Neural cell (in vitro differentiated cells): ENCODE measurements around the gene CBLB. TPM values are rescaled to one million over a fixed set of nuclear protein-coding genes. Genes with fewer than 3 reads are reported as not detected.

Experiments used
- H2AFZ ChIP-seq: fragments of 200-600, 300-800 bp; sonication (generic), shearing (Covaris generic); 2 replicates; pipeline ENCODE4 v1.6.0; 2014; ENCODE audit warnings: low read depth, mild to moderate bottlenecking, antibody characterized with exemption, low read length, moderate library complexity
- H3F3A ChIP-seq: fragments of 200-600 bp; shearing (Covaris generic); 2 replicates; pipeline ENCODE4 v1.6.1; 2016; ENCODE audit warnings: mild to moderate bottlenecking, moderate library complexity, mixed read lengths, antibody characterized with exemption, low read length; ENCODE audit not compliant: insufficient read depth, poor library complexity, severe bottlenecking
- H3K27ac ChIP-seq: fragments of 200-600, 300-800 bp; sonication (generic), shearing (Covaris generic); 2 replicates; pipeline ENCODE4 v1.5.1; 2014; ENCODE audit warnings: mild to moderate bottlenecking, low read length, moderate library complexity
- H3K27me3 ChIP-seq: fragments of 300-800, 200-600 bp; sonication (generic), shearing (Covaris generic); 2 replicates; pipeline ENCODE4 v1.6.0; 2014; ENCODE audit warnings: mild to moderate bottlenecking, low read depth, low read length, moderate library complexity; ENCODE audit not compliant: insufficient read depth
- H3K36me3 ChIP-seq: fragments of 300-800, 200-600 bp; sonication (generic), shearing (Covaris generic); 2 replicates; pipeline ENCODE4 v1.5.1; 2014; ENCODE audit warnings: mild to moderate bottlenecking, antibody characterized with exemption, low read length, moderate library complexity; ENCODE audit not compliant: insufficient read depth
- H3K4me2 ChIP-seq: fragments of 300-800, 200-600 bp; sonication (generic), shearing (Covaris generic); 2 replicates; pipeline ENCODE4 v1.6.0; 2014; ENCODE audit warnings: mild to moderate bottlenecking, low read length
- H3K4me3 ChIP-seq: fragments of 300-800, 200-600 bp; sonication (generic), shearing (Covaris generic); 2 replicates; pipeline ENCODE4 v1.5.1; 2014; ENCODE audit warnings: mild to moderate bottlenecking, low read length, moderate library complexity
- H3K79me2 ChIP-seq: fragments of 200-600 bp; shearing (Covaris generic); replicated peaks from 2 replicates; pipeline ENCODE4 v1.6.0; 2014; ENCODE audit warnings: mild to moderate bottlenecking, low read length, moderate library complexity; ENCODE audit not compliant: insufficient read depth
- H3K9ac ChIP-seq: fragments of 300-800, 200-600 bp; sonication (generic), shearing (Covaris generic); 2 replicates; pipeline ENCODE4 v1.6.1; 2016; ENCODE audit warnings: mild to moderate bottlenecking, low read length, mixed read lengths
- H3K9me2 ChIP-seq: fragments of 200-600 bp; shearing (Covaris generic); 2 replicates; pipeline ENCODE4 v1.6.1; 2016; ENCODE audit warnings: mild to moderate bottlenecking, low read length, mixed read lengths; ENCODE audit not compliant: insufficient read depth
- H3K9me3 ChIP-seq: fragments of 200-600, 300-800 bp; sonication (generic), shearing (Covaris generic); 2 replicates; pipeline ENCODE4 v1.6.1; 2016; ENCODE audit warnings: mild to moderate bottlenecking, mixed run types, low read length, moderate library complexity, mixed read lengths
- H4K20me1 ChIP-seq: fragments of 200-600 bp; shearing (Covaris generic); 2 replicates; pipeline ENCODE4 v1.6.1; 2016; ENCODE audit warnings: mild to moderate bottlenecking, mixed run types; ENCODE audit not compliant: insufficient read depth
- CTCF ChIP-seq: fragments of 450-650 bp; IDR thresholded peaks from 2 replicates; pipeline ENCODE4 v1.5.1; 2014; ENCODE audit warnings: antibody characterized with exemption, mild to moderate bottlenecking, moderate library complexity; ENCODE audit not compliant: poor library complexity, severe bottlenecking
- EP300 ChIP-seq: fragments of 450-650 bp; conservative IDR thresholded peaks from 2 replicates; pipeline ENCODE4 v1.6.1; 2014; ENCODE audit warnings: antibody characterized with exemption, mild to moderate bottlenecking, moderate library complexity; ENCODE audit not compliant: poor library complexity, severe bottlenecking
- EZH2 ChIP-seq: fragments of 200-600, 300-800 bp; shearing (Covaris generic), sonication (generic); IDR thresholded peaks from 2 replicates; pipeline ENCODE4 v1.6.1; 2014; ENCODE audit warnings: antibody characterized with exemption, low read length, borderline replicate concordance, mild to moderate bottlenecking; ENCODE audit not compliant: insufficient read depth, poor library complexity, severe bottlenecking
- MXI1 ChIP-seq: fragments of 450-650 bp; conservative IDR thresholded peaks from 2 replicates; pipeline ENCODE4 v1.6.1; 2014; ENCODE audit warnings: antibody characterized with exemption, mild to moderate bottlenecking; ENCODE audit not compliant: poor library complexity, severe bottlenecking
- POLR2AphosphoS5 ChIP-seq: IDR thresholded peaks from 2 replicates; pipeline ENCODE4 v1.6.1; 2012
- RAD21 ChIP-seq: fragments of 450-650 bp; conservative IDR thresholded peaks from 2 replicates; pipeline ENCODE4 v1.6.1; 2014; ENCODE audit warnings: antibody characterized with exemption, mild to moderate bottlenecking, moderate library complexity
- SMC3 ChIP-seq: fragments of 450-650 bp; conservative IDR thresholded peaks from 2 replicates; pipeline ENCODE4 v1.6.1; 2014; ENCODE audit warnings: antibody characterized with exemption, mild to moderate bottlenecking, moderate library complexity; ENCODE audit not compliant: poor library complexity
- TAF1 ChIP-seq: IDR thresholded peaks from 2 replicates; pipeline ENCODE4 v1.6.1; 2012; ENCODE audit warnings: low read depth
- polyA plus RNA-seq: library from polyadenylated mRNA; depleted of rRNA; stranded (reverse); fragments of >200 nt; gene quantifications from 2 replicates; pipeline ENCODE4 v1.2.3, GENCODE V29; 2014
- TF ChIP-seq, protein P1 (sequence below): IDR thresholded peaks from 2 replicates; pipeline ENCODE4 v1.6.1; 2012; ENCODE audit warnings: borderline replicate concordance

The CBLB gene
- polyA plus RNA-seq, 1 donor from 2014 or later: 36.4 TPM

GRCh38 chr3:105731686-105732085 lies 137.1 kb downstream of the CBLB start:
- H2AFZ ChIP-seq: no peak overlapping the region
- no peaks in the 10 kb centered on the region for H3K9me3 ChIP-seq
- H4K20me1 ChIP-seq: no peaks in the 10 kb centered on the region
- no peak overlapping the region for H3K4me2 ChIP-seq
- no peaks in the 10 kb centered on the region for H3K36me3 ChIP-seq
- H3K9me2 ChIP-seq: no peaks in the 10 kb centered on the region
- TF ChIP-seq TAF1 (no peak), SMC3 (no peak)
- no peaks in the 10 kb centered on the region for H3K27me3 ChIP-seq
- H3K4me3 ChIP-seq: no peak overlapping the region
- H3K9ac ChIP-seq: no peak overlapping the region
- no peaks in the 10 kb centered on the region for H3F3A ChIP-seq
- no peaks in the 10 kb centered on the region for H3K79me2 ChIP-seq
- H3K27ac ChIP-seq: no peak overlapping the region

DNA sequence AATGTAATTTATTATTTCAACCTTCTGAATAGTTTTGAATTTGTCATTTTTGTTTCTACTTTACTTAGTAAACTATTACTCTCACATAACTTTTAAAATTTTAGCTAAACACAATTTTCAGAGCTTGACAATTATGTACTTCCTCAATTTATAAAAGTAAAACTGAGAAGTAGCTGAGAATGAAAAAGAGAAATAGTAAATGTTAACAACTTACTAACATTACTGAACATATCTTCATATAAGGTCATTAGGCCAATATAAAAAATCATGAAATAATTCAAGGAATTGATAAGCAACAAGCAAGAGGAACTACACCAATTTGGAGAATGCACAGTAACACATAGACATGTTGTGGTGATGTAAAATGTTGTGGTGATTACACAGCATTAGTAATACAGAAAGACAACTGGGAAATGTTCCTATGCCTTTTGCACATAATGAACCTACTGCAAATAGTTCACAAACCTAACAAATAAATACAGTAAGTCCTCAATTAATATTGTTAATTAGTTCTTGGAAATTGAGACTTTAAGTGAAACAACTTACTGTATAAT lies 137.9 kb downstream of the CBLB start:
- TF ChIP-seq TAF1 (no peak), CTCF (no peak), EP300 (no peak), MXI1 (no peak), SMC3 (no peak)
- TF ChIP-seq, protein P1, sequence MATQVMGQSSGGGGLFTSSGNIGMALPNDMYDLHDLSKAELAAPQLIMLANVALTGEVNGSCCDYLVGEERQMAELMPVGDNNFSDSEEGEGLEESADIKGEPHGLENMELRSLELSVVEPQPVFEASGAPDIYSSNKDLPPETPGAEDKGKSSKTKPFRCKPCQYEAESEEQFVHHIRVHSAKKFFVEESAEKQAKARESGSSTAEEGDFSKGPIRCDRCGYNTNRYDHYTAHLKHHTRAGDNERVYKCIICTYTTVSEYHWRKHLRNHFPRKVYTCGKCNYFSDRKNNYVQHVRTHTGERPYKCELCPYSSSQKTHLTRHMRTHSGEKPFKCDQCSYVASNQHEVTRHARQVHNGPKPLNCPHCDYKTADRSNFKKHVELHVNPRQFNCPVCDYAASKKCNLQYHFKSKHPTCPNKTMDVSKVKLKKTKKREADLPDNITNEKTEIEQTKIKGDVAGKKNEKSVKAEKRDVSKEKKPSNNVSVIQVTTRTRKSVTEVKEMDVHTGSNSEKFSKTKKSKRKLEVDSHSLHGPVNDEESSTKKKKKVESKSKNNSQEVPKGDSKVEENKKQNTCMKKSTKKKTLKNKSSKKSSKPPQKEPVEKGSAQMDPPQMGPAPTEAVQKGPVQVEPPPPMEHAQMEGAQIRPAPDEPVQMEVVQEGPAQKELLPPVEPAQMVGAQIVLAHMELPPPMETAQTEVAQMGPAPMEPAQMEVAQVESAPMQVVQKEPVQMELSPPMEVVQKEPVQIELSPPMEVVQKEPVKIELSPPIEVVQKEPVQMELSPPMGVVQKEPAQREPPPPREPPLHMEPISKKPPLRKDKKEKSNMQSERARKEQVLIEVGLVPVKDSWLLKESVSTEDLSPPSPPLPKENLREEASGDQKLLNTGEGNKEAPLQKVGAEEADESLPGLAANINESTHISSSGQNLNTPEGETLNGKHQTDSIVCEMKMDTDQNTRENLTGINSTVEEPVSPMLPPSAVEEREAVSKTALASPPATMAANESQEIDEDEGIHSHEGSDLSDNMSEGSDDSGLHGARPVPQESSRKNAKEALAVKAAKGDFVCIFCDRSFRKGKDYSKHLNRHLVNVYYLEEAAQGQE: no peak
- Histone ChIP-seq H3K9me3 (no peaks in the 10 kb centered on the region), H4K20me1 (no peaks in the 10 kb centered on the region), H2AFZ (no peak overlapping the region), H3K79me2 (no peaks in the 10 kb centered on the region), H3K9me2 (no peaks in the 10 kb centered on the region), H3K4me3 (no peak overlapping the region), H3K27ac (no peak overlapping the region), H3K36me3 (no peaks in the 10 kb centered on the region), H3K9ac (no peak overlapping the region), H3F3A (no peaks in the 10 kb centered on the region), H3K4me2 (no peak overlapping the region), H3K27me3 (no peaks in the 10 kb centered on the region)

DNA sequence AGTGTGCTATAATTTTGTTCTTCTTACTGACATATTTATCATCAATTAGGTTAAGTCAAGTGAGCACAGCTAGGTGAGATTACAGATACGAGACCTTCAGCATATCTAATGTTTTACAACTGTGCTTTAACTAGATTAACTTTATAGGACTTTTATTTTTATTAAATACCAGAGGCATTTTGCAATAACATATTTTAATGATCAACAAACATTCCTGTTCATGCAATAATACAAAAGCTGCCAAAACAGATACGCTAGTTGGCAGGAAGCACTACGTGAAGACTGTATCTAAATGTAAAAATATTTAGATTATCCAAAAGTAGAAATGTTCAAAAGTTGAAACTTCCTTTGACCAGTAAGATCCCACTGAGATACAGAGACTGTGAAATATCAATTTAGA lies 139.1 kb downstream of the CBLB start:
- no peak overlapping the region for H3K9ac ChIP-seq
- no peaks in the 10 kb centered on the region for H3K9me2 ChIP-seq
- H3K27ac ChIP-seq: no peak overlapping the region
- no peaks in the 10 kb centered on the region for H3F3A ChIP-seq
- H2AFZ ChIP-seq: no peak overlapping the region
- H3K9me3 ChIP-seq: no peaks in the 10 kb centered on the region
- no peaks in the 10 kb centered on the region for H4K20me1 ChIP-seq
- no peak for TF ChIP-seq SMC3
- TF ChIP-seq EZH2: no peak
- TF ChIP-seq CTCF: no peak
- no peak for TF ChIP-seq POLR2AphosphoS5
- TF ChIP-seq, protein P1: no peak
- TF ChIP-seq RAD21: no peak
- no peak for TF ChIP-seq EP300
- no peak for TF ChIP-seq TAF1
- no peak for TF ChIP-seq MXI1
- H3K27me3 ChIP-seq: no peaks in the 10 kb centered on the region
- no peak overlapping the region for H3K4me2 ChIP-seq
- no peak overlapping the region for H3K4me3 ChIP-seq
- no peaks in the 10 kb centered on the region for H3K79me2 ChIP-seq
- no peaks in the 10 kb centered on the region for H3K36me3 ChIP-seq
